ENCODE data around the gene TMIGD3. TPM values are rescaled to one million over a fixed set of nuclear protein-coding genes. Genes with fewer than 3 reads are reported as not detected.

Gene TMIGD3
- total RNA-seq, 1 donor from 2014 or later: 0.85 TPM

GRCh38 chr1:111512132-111512889, 8.9 kb upstream of the TMIGD3 start:
- TF ChIP-seq CTCF (IDR thresholded peaks at IDR 0.05; ENCODE audit: borderline replicate concordance): no peak
- peak overlapping the region; percentile 96 for H3K27ac ChIP-seq (replicated peaks)
- intact Hi-C loops (cut with micrococcal nuclease): loop anchor here (10.0 kb wide), 1 partner anchor 82 kb away; no protein-coding TSS in a partner anchor
- H3K9me3 ChIP-seq (replicated peaks): no peaks in the 10 kb centered on the region
- no peaks in the 10 kb centered on the region for H3K27me3 ChIP-seq (ENCODE audit: low read depth)
- H3K36me3 ChIP-seq: no peaks in the 10 kb centered on the region
- H3K4me3 ChIP-seq: no peak overlapping the region
- DNase-seq: peak; percentile 30
- peaks cover 98% of the 10 kb centered on the region for H3K4me1 ChIP-seq

- no peak for TF ChIP-seq CTCF (IDR thresholded peaks at IDR 0.05; ENCODE audit: borderline replicate concordance)
- peak overlapping the region; percentile 92 for H3K27ac ChIP-seq (replicated peaks)
- no peaks in the 10 kb centered on the region for H3K9me3 ChIP-seq (replicated peaks)
- no peak overlapping the region for H3K4me3 ChIP-seq
- H3K36me3 ChIP-seq: no peaks in the 10 kb centered on the region
- intact Hi-C loops (cut with micrococcal nuclease): loop anchor here (10.0 kb wide), 1 partner anchor 83 kb away; no protein-coding TSS in a partner anchor
- no peak for DNase-seq
- peaks cover 92% of the 10 kb centered on the region for H3K4me1 ChIP-seq
- no peaks in the 10 kb centered on the region for H3K27me3 ChIP-seq (ENCODE audit: low read depth)
Observed at GRCh38 chr1:111511370-111511769, 7.9 kb upstream of the TMIGD3 start.

- Histone ChIP-seq H3K27me3 (ENCODE audit: low read depth) (no peaks in the 10 kb centered on the region), H3K4me3 (no peak overlapping the region), H3K4me1 (peaks cover 78% of the 10 kb centered on the region), H3K9me3 (replicated peaks) (no peaks in the 10 kb centered on the region), H3K36me3 (no peaks in the 10 kb centered on the region), H3K27ac (replicated peaks) (peak overlapping the region; percentile 92)
- peak; percentile 72 for DNase-seq
- no peak for TF ChIP-seq CTCF (IDR thresholded peaks at IDR 0.05; ENCODE audit: borderline replicate concordance)
- intact Hi-C loops (cut with micrococcal nuclease): loop anchor here (2.0 to 10.0 kb wide), 2 partner anchors 85 to 147 kb away; no protein-coding TSS in a partner anchor
Observed at GRCh38 chr1:111509997-111510375, 6.6 kb upstream of the TMIGD3 start.

- H3K4me3 ChIP-seq: peak overlapping the region; percentile 55
- intact Hi-C loops (cut with micrococcal nuclease): loop anchor here (2.0 kb wide), 1 partner anchor 149 kb away; no protein-coding TSS in a partner anchor
- DNase-seq: peak; percentile 82
- peaks cover 59% of the 10 kb centered on the region for H3K4me1 ChIP-seq
- no peak for TF ChIP-seq CTCF (IDR thresholded peaks at IDR 0.05; ENCODE audit: borderline replicate concordance)
- no peaks in the 10 kb centered on the region for H3K36me3 ChIP-seq
- H3K9me3 ChIP-seq (replicated peaks): no peaks in the 10 kb centered on the region
- peak overlapping the region; percentile 92 for H3K27ac ChIP-seq (replicated peaks)
- H3K27me3 ChIP-seq (ENCODE audit: low read depth): no peaks in the 10 kb centered on the region
Observed at GRCh38 chr1:111507411-111508201, 4.2 kb upstream of the TMIGD3 start.

GRCh38 chr1:111506561-111506960, 3.1 kb upstream of the TMIGD3 start:
- H3K4me1 ChIP-seq: peaks cover 50% of the 10 kb centered on the region
- peak overlapping the region; percentile 92 for H3K27ac ChIP-seq (replicated peaks)
- no peaks in the 10 kb centered on the region for H3K27me3 ChIP-seq (ENCODE audit: low read depth)
- H3K4me3 ChIP-seq: no peak overlapping the region
- intact Hi-C loops (cut with micrococcal nuclease): no loop called here
- no peaks in the 10 kb centered on the region for H3K36me3 ChIP-seq
- no peak for DNase-seq
- no peak for TF ChIP-seq CTCF (IDR thresholded peaks at IDR 0.05; ENCODE audit: borderline replicate concordance)
- no peaks in the 10 kb centered on the region for H3K9me3 ChIP-seq (replicated peaks)

All from left ventricle myocardium inferior (tissue), 1 donor.